Measurements from ENCODE around the gene CYP2A13. TPM values are rescaled to one million over a fixed set of nuclear protein-coding genes. Genes with fewer than 3 reads are reported as not detected.
"Not testable (repeated sequence)": the region's sequence is repeated elsewhere in the genome, so short reads cannot be mapped to it uniquely, and the experiment has no call there.

Gene CYP2A13
- total RNA-seq (2014; rRNA removed; shearing (Covaris generic)) = not detected in 2 replicates

DNA sequence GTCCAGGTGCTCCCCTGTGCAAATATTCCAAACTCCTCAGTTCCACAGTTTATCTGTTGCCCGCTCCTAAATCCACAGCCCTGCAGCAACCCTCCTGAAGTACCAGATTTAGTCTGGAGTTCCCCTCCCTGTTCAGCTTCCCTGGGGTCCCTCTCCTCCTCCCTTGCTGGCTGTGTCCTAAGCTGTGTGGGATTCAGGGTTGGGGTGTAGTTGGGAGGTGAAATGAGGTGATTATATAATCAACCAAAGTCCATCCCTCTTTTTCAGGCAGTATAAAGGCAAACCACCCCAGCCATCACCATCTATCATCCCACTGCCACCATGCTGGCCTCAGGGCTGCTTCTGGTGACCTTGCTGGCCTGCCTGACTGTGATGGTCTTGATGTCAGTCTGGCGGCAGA is at the start of gene CYP2A13:
Gene CYP2A13 (plus strand): TSS at position 301 of the 400 bp plus-strand sequence. CDS start 21 bp downstream, at position 322.
- H3K27me3 ChIP-seq (replicated peaks) = peaks cover 4% of the 10 kb centered on the region; the same call in 1 of the 2 replicates
- DNase-seq (ENCODE audit: low read depth in 1 of 2, low spot score in 2 of 2) = no peak
- no peak within 1 kb of the TSS for H3K4me3 ChIP-seq
- no peaks in the 10 kb centered on the region for H3K36me3 ChIP-seq
- no peak within 1 kb of the TSS for H3K27ac ChIP-seq
- no peaks in the 10 kb centered on the region for H3K9me3 ChIP-seq (replicated peaks)
- no peaks in the 10 kb centered on the region for H3K4me1 ChIP-seq (replicated peaks)

DNA sequence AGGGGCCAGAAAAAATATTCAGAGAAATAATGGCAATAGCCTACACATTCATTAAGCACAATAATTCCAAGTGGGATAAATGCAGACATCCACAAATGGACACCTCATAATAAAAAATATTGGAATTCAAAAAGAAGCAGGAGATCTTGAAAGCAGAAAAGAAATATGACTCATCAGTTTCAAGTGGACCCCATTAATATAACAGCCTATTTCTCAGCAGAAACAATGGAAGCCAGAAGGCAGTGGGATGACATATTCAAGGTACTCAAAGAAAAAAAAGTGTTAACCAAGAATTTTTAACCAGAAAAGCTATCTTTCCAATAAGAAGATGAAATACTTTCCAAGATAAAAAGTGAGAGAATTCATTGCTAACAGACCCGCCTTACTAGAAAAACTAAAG is 48.4 kb upstream of the CYP2A13 start:
- H3K9me3 ChIP-seq (replicated peaks) = no peaks in the 10 kb centered on the region
- H3K27ac ChIP-seq = no peak overlapping the region
- H3K4me3 ChIP-seq = no peak overlapping the region
- H3K36me3 ChIP-seq = no peaks in the 10 kb centered on the region
- H3K27me3 ChIP-seq (replicated peaks) = peaks cover 16% of the 10 kb centered on the region; the same call in 1 of the 2 replicates
- H3K4me1 ChIP-seq (replicated peaks) = no peaks in the 10 kb centered on the region
- DNase-seq (ENCODE audit: low read depth in 1 of 2, low spot score in 2 of 2) = no peak

GRCh38 chr19:41045095-41045494 is 43.2 kb upstream of the CYP2A13 start:
- not testable (repeated sequence) for DNase-seq (ENCODE audit: low read depth in 1 of 2, low spot score in 2 of 2); H3K36me3 ChIP-seq

DNA sequence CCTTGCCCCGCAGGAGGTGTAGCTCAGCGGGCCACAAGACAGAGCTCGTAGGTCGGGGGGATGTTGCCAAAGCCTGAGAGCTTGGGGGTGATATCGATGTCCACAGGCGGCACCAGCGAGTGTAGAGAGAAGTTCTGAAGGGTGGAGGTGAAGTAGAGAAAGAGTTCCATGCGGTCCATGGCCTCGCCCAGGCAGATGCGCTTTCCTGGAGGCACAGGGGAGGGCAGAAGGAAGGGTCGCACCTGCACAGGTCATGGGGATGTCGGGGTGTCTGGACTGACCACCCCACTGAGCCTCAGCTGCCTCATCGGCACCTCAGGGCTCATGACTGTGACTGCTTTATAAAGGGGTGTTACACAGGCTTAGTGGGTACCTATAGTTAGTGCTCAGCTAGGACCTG is 37.8 kb upstream of the CYP2A13 start:
- no peak overlapping the region for H3K27ac ChIP-seq
- H3K4me3 ChIP-seq = no peak overlapping the region
- no peaks in the 10 kb centered on the region for H3K9me3 ChIP-seq (replicated peaks)
- H3K4me1 ChIP-seq (replicated peaks) = no peaks in the 10 kb centered on the region
- peaks cover 3% of the 10 kb centered on the region for H3K27me3 ChIP-seq (replicated peaks)
- H3K36me3 ChIP-seq = no peaks in the 10 kb centered on the region
- no peak for DNase-seq (ENCODE audit: low read depth in 1 of 2, low spot score in 2 of 2)

More at GRCh38 chr19:41045095-41045494, 43.2 kb upstream of the CYP2A13 start:
- H3K4me3 ChIP-seq; H3K4me1 ChIP-seq (replicated peaks); H3K27ac ChIP-seq; H3K9me3 ChIP-seq (replicated peaks): not testable (repeated sequence)
- peaks cover 18% of the 10 kb centered on the region for H3K27me3 ChIP-seq (replicated peaks)

GRCh38 chr19:41052162-41052561 is 36.1 kb upstream of the CYP2A13 start:
- H3K4me1 ChIP-seq (replicated peaks); DNase-seq (ENCODE audit: low read depth in 1 of 2, low spot score in 2 of 2); H3K27me3 ChIP-seq (replicated peaks); H3K36me3 ChIP-seq; H3K4me3 ChIP-seq; H3K9me3 ChIP-seq (replicated peaks); H3K27ac ChIP-seq: not testable (repeated sequence)

DNA sequence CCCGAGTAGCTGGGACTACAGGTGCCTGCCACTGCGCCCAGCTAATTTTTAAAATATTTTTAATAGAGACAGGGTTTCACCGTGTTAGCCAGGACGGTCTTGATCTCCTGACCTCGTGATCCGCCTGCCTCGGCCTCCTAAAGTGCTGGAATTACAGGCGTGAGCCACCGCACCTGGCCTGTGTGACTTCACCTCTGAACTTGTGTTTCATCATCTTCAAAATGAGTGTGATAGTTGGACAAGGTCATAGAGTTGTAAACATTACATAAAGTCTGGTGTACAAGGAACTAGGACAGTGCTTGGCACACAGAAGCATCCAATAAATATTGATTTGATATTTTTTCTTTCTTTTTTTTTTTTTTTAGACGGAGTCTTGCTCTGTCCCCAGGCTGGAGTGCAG is 34.9 kb upstream of the CYP2A13 start:
- not testable (repeated sequence) for DNase-seq (ENCODE audit: low read depth in 1 of 2, low spot score in 2 of 2); H3K36me3 ChIP-seq; H3K27ac ChIP-seq; H3K27me3 ChIP-seq (replicated peaks); H3K4me1 ChIP-seq (replicated peaks); H3K4me3 ChIP-seq; H3K9me3 ChIP-seq (replicated peaks)

GRCh38 chr19:41064974-41065569 is 23.2 kb upstream of the CYP2A13 start:
- no peaks in the 10 kb centered on the region for H3K9me3 ChIP-seq (replicated peaks)
- DNase-seq (ENCODE audit: low read depth in 1 of 2, low spot score in 2 of 2) = peak in 1 of 2 experiments; percentile 16
- H3K4me1 ChIP-seq (replicated peaks) = no peaks in the 10 kb centered on the region
- no peak overlapping the region for H3K4me3 ChIP-seq
- no peaks in the 10 kb centered on the region for H3K36me3 ChIP-seq
- peaks cover 8% of the 10 kb centered on the region for H3K27me3 ChIP-seq (replicated peaks)
- H3K27ac ChIP-seq = no peak overlapping the region

GRCh38 chr19:41076286-41076685 is 12.0 kb upstream of the CYP2A13 start:
- Histone ChIP-seq H3K4me1 (replicated peaks) (no peaks in the 10 kb centered on the region), H3K36me3 (no peaks in the 10 kb centered on the region), H3K27me3 (replicated peaks) (peaks cover 22% of the 10 kb centered on the region), H3K4me3 (no peak overlapping the region), H3K27ac (no peak overlapping the region), H3K9me3 (replicated peaks) (no peaks in the 10 kb centered on the region)
- no peak for DNase-seq (ENCODE audit: low read depth in 1 of 2, low spot score in 2 of 2)

DNA sequence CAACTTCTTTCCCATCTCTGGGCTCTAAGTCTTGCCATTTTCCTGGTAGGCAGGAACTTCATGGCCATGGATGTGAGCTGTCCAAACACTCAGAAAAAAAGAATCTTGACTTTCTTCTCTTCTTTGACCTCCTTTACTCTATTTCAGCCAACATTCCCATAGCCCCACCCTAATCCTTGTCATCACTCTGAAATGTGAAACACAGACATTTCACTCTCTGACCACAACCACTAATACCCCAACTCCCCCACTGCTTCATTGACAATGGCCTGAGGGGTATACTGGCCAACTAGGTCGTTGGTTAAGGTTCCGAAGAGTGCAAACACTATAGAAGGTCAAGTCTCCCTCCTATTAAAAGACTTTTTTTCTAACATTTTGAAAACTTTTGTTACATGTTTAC is 4.7 kb upstream of the CYP2A13 start:
- peaks cover 7% of the 10 kb centered on the region; the same call in 1 of the 2 replicates for H3K27me3 ChIP-seq (replicated peaks)
- no peaks in the 10 kb centered on the region for H3K36me3 ChIP-seq
- H3K4me3 ChIP-seq = no peak overlapping the region
- H3K27ac ChIP-seq = no peak overlapping the region
- no peak for DNase-seq (ENCODE audit: low read depth in 1 of 2, low spot score in 2 of 2)
- H3K4me1 ChIP-seq (replicated peaks) = no peaks in the 10 kb centered on the region
- no peaks in the 10 kb centered on the region for H3K9me3 ChIP-seq (replicated peaks)

- H3K27me3 ChIP-seq (replicated peaks) = peaks cover 7% of the 10 kb centered on the region; the same call in 1 of the 2 replicates
- H3K4me1 ChIP-seq (replicated peaks) = no peaks in the 10 kb centered on the region
- DNase-seq (ENCODE audit: low read depth in 1 of 2, low spot score in 2 of 2) = no peak
- H3K27ac ChIP-seq = no peak overlapping the region
- no peaks in the 10 kb centered on the region for H3K36me3 ChIP-seq
- no peaks in the 10 kb centered on the region for H3K9me3 ChIP-seq (replicated peaks)
- H3K4me3 ChIP-seq = no peak overlapping the region
Measured at GRCh38 chr19:41085748-41086415, 2.4 kb upstream of the CYP2A13 start.

DNA sequence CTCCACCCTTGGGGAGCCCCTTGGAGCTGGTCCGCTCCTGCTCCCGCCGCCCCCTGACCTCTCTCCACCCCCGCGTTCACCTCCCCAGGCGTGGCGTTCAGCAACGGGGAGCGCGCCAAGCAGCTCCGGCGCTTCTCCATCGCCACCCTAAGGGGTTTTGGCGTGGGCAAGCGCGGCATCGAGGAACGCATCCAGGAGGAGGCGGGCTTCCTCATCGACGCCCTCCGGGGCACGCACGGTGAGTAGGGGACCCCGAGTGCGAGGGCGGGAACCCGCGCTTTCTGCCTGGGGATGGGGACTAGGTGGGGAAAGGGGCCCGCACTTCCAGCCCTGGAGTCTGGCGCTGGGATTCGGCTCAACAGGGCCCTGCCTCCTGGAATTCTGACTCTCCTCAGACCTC is 1.7 kb downstream of the CYP2A13 start:
- H3K36me3 ChIP-seq = no peaks in the 10 kb centered on the region
- H3K27me3 ChIP-seq (replicated peaks) = no peaks in the 10 kb centered on the region; the same call in 1 of the 2 replicates
- no peak overlapping the region for H3K4me3 ChIP-seq
- DNase-seq (ENCODE audit: low read depth in 1 of 2, low spot score in 2 of 2) = no peak
- no peak overlapping the region for H3K27ac ChIP-seq
- no peaks in the 10 kb centered on the region for H3K9me3 ChIP-seq (replicated peaks)
- no peaks in the 10 kb centered on the region for H3K4me1 ChIP-seq (replicated peaks)

DNA sequence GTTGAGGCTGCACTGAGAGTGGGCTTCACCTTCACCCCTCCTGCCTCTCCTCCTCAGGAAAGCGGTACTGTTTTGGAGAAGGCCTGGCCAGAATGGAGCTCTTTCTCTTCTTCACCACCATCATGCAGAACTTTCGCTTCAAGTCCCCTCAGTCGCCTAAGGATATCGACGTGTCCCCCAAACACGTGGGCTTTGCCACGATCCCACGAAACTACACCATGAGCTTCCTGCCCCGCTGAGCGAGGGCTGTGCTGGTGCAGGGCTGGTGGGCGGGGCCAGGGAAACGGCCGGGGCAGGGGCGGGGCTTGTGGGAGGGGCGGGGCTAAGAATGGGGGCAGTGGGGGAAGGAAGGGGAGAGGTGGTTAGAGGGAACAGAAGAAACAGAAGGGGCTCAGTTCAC is 7.5 kb downstream of the CYP2A13 start:
- Histone ChIP-seq H3K36me3 (no peaks in the 10 kb centered on the region), H3K4me3 (no peak overlapping the region), H3K27me3 (replicated peaks) (peaks cover 4% of the 10 kb centered on the region; the same call in 1 of the 2 replicates), H3K9me3 (replicated peaks) (no peaks in the 10 kb centered on the region), H3K27ac (no peak overlapping the region), H3K4me1 (replicated peaks) (no peaks in the 10 kb centered on the region)
- DNase-seq (ENCODE audit: low read depth in 1 of 2, low spot score in 2 of 2) = no peak

DNA sequence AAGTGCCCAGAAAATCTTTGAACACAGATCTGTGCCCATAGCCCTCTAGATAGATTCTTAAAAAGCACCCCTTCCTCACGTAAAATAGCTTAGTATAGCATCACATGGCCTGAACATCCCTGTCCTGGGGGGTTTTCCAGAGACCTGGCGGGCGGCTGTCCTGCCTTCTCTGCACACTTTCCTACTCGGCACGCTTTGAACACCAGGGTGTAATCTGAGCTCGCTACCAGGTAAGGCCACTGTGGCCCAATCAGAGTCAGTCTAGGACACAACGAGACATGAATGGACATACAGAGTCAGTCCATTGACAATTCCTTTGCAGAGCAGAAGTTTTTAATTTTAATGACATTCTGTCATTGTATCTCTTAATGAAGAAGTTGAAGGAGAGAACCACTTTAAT is 8.1 kb downstream of the CYP2A13 start:
- no peak overlapping the region for H3K27ac ChIP-seq
- no peak overlapping the region for H3K4me3 ChIP-seq
- H3K36me3 ChIP-seq = no peaks in the 10 kb centered on the region
- no peak for DNase-seq (ENCODE audit: low read depth in 1 of 2, low spot score in 2 of 2)
- H3K27me3 ChIP-seq (replicated peaks) = peaks cover 4% of the 10 kb centered on the region; the same call in 1 of the 2 replicates
- H3K4me1 ChIP-seq (replicated peaks) = no peaks in the 10 kb centered on the region
- no peaks in the 10 kb centered on the region for H3K9me3 ChIP-seq (replicated peaks)

DNA sequence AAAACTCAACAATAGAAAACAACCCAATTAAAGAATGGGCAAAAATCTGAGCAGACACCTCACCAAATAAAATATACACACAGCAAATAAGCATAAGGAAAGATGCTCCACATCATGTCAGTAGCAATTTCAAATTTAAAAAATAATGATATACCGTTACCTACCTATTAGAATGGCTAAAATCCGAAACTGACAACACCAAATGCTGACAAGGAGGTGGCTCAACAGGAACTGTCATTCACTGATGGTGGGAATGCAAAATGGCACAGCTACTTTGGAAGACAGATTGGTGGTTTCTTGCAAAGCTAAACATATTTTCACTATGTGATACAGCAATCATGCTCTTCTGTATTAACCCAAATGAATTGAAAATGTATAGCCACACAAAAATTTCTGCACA is 9.1 kb downstream of the CYP2A13 start:
- no peaks in the 10 kb centered on the region for H3K36me3 ChIP-seq
- H3K27ac ChIP-seq = no peak overlapping the region
- H3K4me1 ChIP-seq (replicated peaks) = no peaks in the 10 kb centered on the region
- no peaks in the 10 kb centered on the region for H3K9me3 ChIP-seq (replicated peaks)
- H3K4me3 ChIP-seq = no peak overlapping the region
- H3K27me3 ChIP-seq (replicated peaks) = peaks cover 4% of the 10 kb centered on the region; the same call in 1 of the 2 replicates
- no peak for DNase-seq (ENCODE audit: low read depth in 1 of 2, low spot score in 2 of 2)
